GM18507 (cell line): Measurements from ENCODE around the gene GCNA.
"Not testable (repeated sequence)": the region's sequence is repeated elsewhere in the genome, so short reads cannot be mapped to it uniquely, and the experiment has no call there.

Experiments
- DNase-seq: peaks from one replicate; pipeline ENCODE4 v3.0.0; 2011; ENCODE audit warnings: low read depth; ENCODE audit not compliant: insufficient read length; ENCODE audit errors: extremely low spot score
- FAIRE-seq: peaks from 2 replicates; lab custom pipeline; 2011; peaks lifted over from hg19 to GRCh38; lab: Jason Lieb, UNC

The GCNA gene

GRCh38 chrX:71611736-71612135, 33.5 kb downstream of the GCNA start:
- not testable (repeated sequence) for FAIRE-seq, DNase-seq

- DNase-seq: no peak
- no peak for FAIRE-seq
These were observed 34.0 kb downstream of the GCNA start for GRCh38 chrX:71612256-71612655.

GRCh38 chrX:71615056-71615455, 36.8 kb downstream of the GCNA start:
- DNase-seq (no peak), FAIRE-seq (no peak)

GRCh38 chrX:71615954-71616353, 37.7 kb downstream of the GCNA start:
- FAIRE-seq: peak; percentile 63
- DNase-seq: no peak

- FAIRE-seq: no peak
These were observed 38.7 kb downstream of the GCNA start for GRCh38 chrX:71616672-71617529.

GRCh38 chrX:71617742-71618141, 39.5 kb downstream of the GCNA start:
- no peak for FAIRE-seq
- DNase-seq: no peak

More at GRCh38 chrX:71616672-71617529, 38.7 kb downstream of the GCNA start:
- no peak for DNase-seq

- FAIRE-seq (peak; percentile 100), DNase-seq (no peak)
These were observed 40.1 kb downstream of the GCNA start, which contains the start of gene CXCR3 for GRCh38 chrX:71618303-71618721. Gene CXCR3 (minus strand): TSS chrX:71618511. CDS start chrX:71618449, 62 bp downstream.

GRCh38 chrX:71618787-71619186, 40.5 kb downstream of the GCNA start:
- no peak for DNase-seq
- no peak for FAIRE-seq

GRCh38 chrX:71619193-71619592, 41.0 kb downstream of the GCNA start:
- DNase-seq (no peak), FAIRE-seq (no peak)

GRCh38 chrX:71619986-71620385, 41.7 kb downstream of the GCNA start:
- no peak for DNase-seq
- no peak for FAIRE-seq

GRCh38 chrX:71621603-71622002, 43.4 kb downstream of the GCNA start:
- DNase-seq (no peak), FAIRE-seq (peak; percentile 60)

- no peak for FAIRE-seq
- no peak for DNase-seq
These were observed 43.9 kb downstream of the GCNA start for GRCh38 chrX:71622032-71622575.

GRCh38 chrX:71622576-71623450, 44.6 kb downstream of the GCNA start:
- FAIRE-seq: peak; percentile 99
- no peak for DNase-seq

GRCh38 chrX:71623714-71624113, 45.5 kb downstream of the GCNA start:
- DNase-seq: no peak
- peak; percentile 69 for FAIRE-seq

GRCh38 chrX:71625471-71625870, 47.2 kb downstream of the GCNA start:
- DNase-seq: no peak

GRCh38 chrX:71626576-71626975, 48.3 kb downstream of the GCNA start:
- no peak for FAIRE-seq
- no peak for DNase-seq

More at GRCh38 chrX:71625471-71625870, 47.2 kb downstream of the GCNA start:
- FAIRE-seq: no peak

GRCh38 chrX:71627588-71628404, 49.6 kb downstream of the GCNA start:
- DNase-seq: no peak
- no peak for FAIRE-seq

GRCh38 chrX:71629467-71629866, 51.2 kb downstream of the GCNA start:
- DNase-seq (no peak), FAIRE-seq (peak; percentile 92)
